ENCODE data around the gene RAMACL. TPM values are rescaled to one million over a fixed set of nuclear protein-coding genes. Genes with fewer than 3 reads are reported as not detected.

The RAMACL gene
- total RNA-seq, 1 experiment from 2014 or later = 0.15 TPM

DNA sequence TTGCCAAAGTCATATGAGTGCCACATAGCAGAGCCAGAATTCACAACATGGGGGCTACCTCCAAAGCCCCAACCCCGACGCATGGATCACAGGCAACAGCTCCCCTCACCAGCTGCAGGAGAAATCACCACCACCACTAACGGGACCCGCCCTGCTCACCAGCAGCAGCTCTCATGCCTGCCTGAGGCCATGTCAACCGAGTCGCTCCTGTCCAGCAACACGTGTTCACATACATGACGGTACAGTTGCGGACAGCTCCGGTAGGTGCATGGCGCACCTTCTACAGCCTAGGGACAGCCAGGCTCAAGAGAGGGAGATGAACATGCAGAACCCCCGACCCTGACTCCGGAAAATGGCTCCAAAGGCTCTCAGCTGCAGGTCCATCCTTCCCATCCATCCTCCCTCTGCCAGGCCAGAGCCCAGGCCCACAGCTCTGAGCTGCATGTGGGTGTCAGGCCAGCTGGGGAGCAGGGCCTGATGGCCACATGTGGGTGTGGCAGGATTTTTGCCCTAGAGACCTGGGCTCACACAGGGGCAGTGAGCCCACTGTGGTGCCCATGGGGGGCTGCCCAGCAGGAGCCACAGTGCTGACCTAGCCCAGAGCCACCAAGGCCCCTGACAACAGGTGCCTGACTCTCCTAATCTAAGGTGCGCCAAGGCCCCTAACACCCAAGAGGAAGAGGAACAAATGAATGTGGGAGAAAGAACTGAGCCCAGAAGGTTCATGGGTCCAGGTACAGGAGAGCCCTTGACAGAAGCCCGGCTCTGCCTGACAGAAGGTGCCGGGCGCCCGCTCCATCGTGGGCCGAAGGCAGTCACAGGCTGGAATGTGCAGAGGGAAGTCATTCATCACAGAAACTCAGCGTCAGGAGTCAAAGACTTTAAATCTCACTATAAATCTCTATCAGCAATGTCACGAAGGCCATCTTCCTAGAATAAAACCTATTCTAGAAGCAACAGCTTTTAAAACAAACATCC lies 30.1 kb upstream of the RAMACL start:
- no peak for ATAC-seq
- no peaks in the 10 kb centered on the region for H3K27me3 ChIP-seq (ENCODE audit: insufficient read depth, low read length)
- no peak overlapping the region for H3K9ac ChIP-seq (ENCODE audit: low read length)
- POLR2A ChIA-PET = no interaction called here
- RAD21 ChIA-PET (ENCODE audit: low non-redundant PET in 1 of 2, low total read pairs in 2 of 2, uncharacterized antibody in 2 of 2, unreplicated experiment in 2 of 2) = no interaction called here
- H4K20me1 ChIP-seq (ENCODE audit: insufficient read depth) = no peaks in the 10 kb centered on the region
- H3K79me2 ChIP-seq (ENCODE audit: insufficient read depth, low read length) = no peaks in the 10 kb centered on the region
- TF ChIP-seq JUND (IDR thresholded peaks at IDR 0.05) (no peak), ZFX (IDR thresholded peaks at IDR 0.05) (no peak), EGR1 (IDR thresholded peaks at IDR 0.05; ENCODE audit: low read depth) (no peak), EZH2 (IDR thresholded peaks at IDR 0.05) (no peak), SRF (IDR thresholded peaks at IDR 0.05; ENCODE audit: low read depth) (no peak), ELF1 (IDR thresholded peaks at IDR 0.05; ENCODE audit: borderline replicate concordance, low read depth) (no peak), SIN3A (IDR thresholded peaks at IDR 0.05; ENCODE audit: low read depth) (no peak), CBX3 (IDR thresholded peaks at IDR 0.05; ENCODE audit: low read depth) (no peak), TCF7L2 (IDR thresholded peaks at IDR 0.05; ENCODE audit: borderline replicate concordance, extremely low read depth, insufficient read depth, insufficient read length) (no peak), YY1 (IDR thresholded peaks at IDR 0.05; ENCODE audit: extremely low read depth, insufficient replicate concordance, low read depth, low read length) (no peak), SP1 (IDR thresholded peaks at IDR 0.05; ENCODE audit: low read depth) (no peak), EZH2phosphoT487 (IDR thresholded peaks at IDR 0.05; ENCODE audit: borderline replicate concordance) (no peak), RAD21 (IDR thresholded peaks at IDR 0.05; ENCODE audit: low read depth) (no peak), POLR2A (IDR thresholded peaks at IDR 0.05; ENCODE audit: borderline replicate concordance, extremely low read depth, insufficient read depth, insufficient read length) (no peak)
- TF ChIP-seq, protein P1, sequence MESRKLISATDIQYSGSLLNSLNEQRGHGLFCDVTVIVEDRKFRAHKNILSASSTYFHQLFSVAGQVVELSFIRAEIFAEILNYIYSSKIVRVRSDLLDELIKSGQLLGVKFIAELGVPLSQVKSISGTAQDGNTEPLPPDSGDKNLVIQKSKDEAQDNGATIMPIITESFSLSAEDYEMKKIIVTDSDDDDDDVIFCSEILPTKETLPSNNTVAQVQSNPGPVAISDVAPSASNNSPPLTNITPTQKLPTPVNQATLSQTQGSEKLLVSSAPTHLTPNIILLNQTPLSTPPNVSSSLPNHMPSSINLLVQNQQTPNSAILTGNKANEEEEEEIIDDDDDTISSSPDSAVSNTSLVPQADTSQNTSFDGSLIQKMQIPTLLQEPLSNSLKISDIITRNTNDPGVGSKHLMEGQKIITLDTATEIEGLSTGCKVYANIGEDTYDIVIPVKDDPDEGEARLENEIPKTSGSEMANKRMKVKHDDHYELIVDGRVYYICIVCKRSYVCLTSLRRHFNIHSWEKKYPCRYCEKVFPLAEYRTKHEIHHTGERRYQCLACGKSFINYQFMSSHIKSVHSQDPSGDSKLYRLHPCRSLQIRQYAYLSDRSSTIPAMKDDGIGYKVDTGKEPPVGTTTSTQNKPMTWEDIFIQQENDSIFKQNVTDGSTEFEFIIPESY (IDR thresholded peaks at IDR 0.05; ENCODE audit: extremely low read depth, insufficient replicate concordance, low read length) = no peak
- TF ChIP-seq, protein P2, sequence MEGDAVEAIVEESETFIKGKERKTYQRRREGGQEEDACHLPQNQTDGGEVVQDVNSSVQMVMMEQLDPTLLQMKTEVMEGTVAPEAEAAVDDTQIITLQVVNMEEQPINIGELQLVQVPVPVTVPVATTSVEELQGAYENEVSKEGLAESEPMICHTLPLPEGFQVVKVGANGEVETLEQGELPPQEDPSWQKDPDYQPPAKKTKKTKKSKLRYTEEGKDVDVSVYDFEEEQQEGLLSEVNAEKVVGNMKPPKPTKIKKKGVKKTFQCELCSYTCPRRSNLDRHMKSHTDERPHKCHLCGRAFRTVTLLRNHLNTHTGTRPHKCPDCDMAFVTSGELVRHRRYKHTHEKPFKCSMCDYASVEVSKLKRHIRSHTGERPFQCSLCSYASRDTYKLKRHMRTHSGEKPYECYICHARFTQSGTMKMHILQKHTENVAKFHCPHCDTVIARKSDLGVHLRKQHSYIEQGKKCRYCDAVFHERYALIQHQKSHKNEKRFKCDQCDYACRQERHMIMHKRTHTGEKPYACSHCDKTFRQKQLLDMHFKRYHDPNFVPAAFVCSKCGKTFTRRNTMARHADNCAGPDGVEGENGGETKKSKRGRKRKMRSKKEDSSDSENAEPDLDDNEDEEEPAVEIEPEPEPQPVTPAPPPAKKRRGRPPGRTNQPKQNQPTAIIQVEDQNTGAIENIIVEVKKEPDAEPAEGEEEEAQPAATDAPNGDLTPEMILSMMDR (IDR thresholded peaks at IDR 0.05 in 2 of 3, conservative IDR thresholded peaks at IDR 0.05 in 1 of 3; ENCODE audit: borderline replicate concordance in 1 of 3, insufficient read depth in 1 of 3, low read depth in 2 of 3, low read length in 2 of 3) = no peak
- TF ChIP-seq, protein P3, sequence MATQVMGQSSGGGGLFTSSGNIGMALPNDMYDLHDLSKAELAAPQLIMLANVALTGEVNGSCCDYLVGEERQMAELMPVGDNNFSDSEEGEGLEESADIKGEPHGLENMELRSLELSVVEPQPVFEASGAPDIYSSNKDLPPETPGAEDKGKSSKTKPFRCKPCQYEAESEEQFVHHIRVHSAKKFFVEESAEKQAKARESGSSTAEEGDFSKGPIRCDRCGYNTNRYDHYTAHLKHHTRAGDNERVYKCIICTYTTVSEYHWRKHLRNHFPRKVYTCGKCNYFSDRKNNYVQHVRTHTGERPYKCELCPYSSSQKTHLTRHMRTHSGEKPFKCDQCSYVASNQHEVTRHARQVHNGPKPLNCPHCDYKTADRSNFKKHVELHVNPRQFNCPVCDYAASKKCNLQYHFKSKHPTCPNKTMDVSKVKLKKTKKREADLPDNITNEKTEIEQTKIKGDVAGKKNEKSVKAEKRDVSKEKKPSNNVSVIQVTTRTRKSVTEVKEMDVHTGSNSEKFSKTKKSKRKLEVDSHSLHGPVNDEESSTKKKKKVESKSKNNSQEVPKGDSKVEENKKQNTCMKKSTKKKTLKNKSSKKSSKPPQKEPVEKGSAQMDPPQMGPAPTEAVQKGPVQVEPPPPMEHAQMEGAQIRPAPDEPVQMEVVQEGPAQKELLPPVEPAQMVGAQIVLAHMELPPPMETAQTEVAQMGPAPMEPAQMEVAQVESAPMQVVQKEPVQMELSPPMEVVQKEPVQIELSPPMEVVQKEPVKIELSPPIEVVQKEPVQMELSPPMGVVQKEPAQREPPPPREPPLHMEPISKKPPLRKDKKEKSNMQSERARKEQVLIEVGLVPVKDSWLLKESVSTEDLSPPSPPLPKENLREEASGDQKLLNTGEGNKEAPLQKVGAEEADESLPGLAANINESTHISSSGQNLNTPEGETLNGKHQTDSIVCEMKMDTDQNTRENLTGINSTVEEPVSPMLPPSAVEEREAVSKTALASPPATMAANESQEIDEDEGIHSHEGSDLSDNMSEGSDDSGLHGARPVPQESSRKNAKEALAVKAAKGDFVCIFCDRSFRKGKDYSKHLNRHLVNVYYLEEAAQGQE (IDR thresholded peaks at IDR 0.05; ENCODE audit: low read depth) = no peak
- TF ChIP-seq, protein P4, sequence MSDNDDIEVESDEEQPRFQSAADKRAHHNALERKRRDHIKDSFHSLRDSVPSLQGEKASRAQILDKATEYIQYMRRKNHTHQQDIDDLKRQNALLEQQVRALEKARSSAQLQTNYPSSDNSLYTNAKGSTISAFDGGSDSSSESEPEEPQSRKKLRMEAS (IDR thresholded peaks at IDR 0.05) = no peak
- TF ChIP-seq, protein P5, sequence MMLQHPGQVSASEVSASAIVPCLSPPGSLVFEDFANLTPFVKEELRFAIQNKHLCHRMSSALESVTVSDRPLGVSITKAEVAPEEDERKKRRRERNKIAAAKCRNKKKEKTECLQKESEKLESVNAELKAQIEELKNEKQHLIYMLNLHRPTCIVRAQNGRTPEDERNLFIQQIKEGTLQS (IDR thresholded peaks at IDR 0.05) = no peak
- BruUV-seq (replicated peaks) = no TSS peak
- H2AFZ ChIP-seq (ENCODE audit: low read depth, low read length, poor library complexity, severe bottlenecking) = no peak overlapping the region
- CTCF ChIA-PET = no interaction called here
- DNase-seq (ENCODE audit: low read depth, low spot score) = no peak
- H3K9me2 ChIP-seq (ENCODE audit: insufficient read depth) = no peaks in the 10 kb centered on the region
- no peak overlapping the region for H3K4me3 ChIP-seq (replicated peaks in 1 of 2; ENCODE audit: low read depth in 1 of 2, low read length in 2 of 2)
- no peaks in the 10 kb centered on the region for H3K9me3 ChIP-seq (ENCODE audit: control insufficient read depth in 1 of 2, insufficient read depth in 1 of 2, low read depth in 1 of 2, low read length in 2 of 2)
- peaks cover 0 to 12% of the 10 kb centered on the region in 2 experiments; a peak in 1 of 4 replicates for H3K4me1 ChIP-seq (ENCODE audit: control insufficient read depth in 1 of 2, insufficient read depth in 2 of 2, low read length in 2 of 2)
- no peaks in the 10 kb centered on the region for H3K36me3 ChIP-seq (ENCODE audit: control insufficient read depth in 1 of 2, insufficient read depth in 2 of 2, low read length in 2 of 2)
- H3K4me2 ChIP-seq (ENCODE audit: low read length) = no peak overlapping the region
- no peak overlapping the region for H3K27ac ChIP-seq (ENCODE audit: low read depth, low read length)
- intact Hi-C loops (cut with micrococcal nuclease) = no loop called here

All from HCT116 (cell line).